Measurements from ENCODE around the gene ZBTB17. TPM values are rescaled to one million over a fixed set of nuclear protein-coding genes. Genes with fewer than 3 reads are reported as not detected.
"Not testable (repeated sequence)": the region's sequence is repeated elsewhere in the genome, so short reads cannot be mapped to it uniquely, and the experiment has no call there.

ZBTB17 gene
- polyA plus RNA-seq, 1 donor, result 24.9 TPM

DNA sequence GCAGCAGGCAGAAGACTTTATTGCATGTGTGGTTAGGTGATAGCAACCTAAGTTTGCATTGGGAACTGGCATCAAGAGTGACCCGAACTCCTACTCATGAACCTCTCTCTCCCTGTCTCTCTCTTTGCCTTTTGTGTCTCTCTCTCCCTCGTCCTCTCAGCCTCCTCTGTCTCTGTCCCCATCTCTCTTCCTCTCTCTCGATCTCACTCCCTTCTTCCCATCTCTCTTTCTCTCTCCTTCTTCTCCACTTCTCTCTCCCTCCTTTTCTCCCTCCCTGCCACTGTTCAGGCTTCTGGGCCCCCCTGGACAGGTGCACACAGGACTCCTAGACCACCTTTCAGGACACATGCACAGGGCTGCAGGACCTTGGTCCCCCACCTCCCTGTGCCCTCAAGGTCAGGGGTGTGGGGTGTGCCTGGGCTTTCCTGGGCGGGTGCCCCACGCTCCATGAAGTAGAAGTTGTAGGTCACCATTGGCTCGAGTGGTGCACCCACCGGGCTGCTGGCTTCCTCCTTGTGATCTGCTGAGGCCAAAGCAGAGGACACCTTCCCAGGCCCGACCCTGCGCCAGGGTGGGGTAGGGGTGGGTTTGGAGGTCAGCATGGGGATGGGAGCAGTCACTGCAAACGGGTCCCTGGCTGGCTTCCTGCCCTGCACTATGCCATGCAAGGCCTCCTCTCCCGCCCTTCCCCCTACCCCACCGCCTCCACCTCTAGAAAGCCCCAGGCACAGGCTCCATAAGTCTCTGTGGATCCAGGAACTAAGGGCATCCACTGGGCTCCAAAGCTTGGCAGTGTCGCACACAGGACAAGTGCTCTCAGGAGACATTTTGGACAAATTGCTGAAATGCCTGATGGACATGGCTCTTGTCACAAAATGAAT is 13.2 kb upstream of the ZBTB17 start:
- no peak for DNase-seq (ENCODE audit: low read depth)

GRCh38 chr1:15985611-15986297 is 9.9 kb upstream of the ZBTB17 start:
- DNase-seq (ENCODE audit: low read depth), result no peak

DNA sequence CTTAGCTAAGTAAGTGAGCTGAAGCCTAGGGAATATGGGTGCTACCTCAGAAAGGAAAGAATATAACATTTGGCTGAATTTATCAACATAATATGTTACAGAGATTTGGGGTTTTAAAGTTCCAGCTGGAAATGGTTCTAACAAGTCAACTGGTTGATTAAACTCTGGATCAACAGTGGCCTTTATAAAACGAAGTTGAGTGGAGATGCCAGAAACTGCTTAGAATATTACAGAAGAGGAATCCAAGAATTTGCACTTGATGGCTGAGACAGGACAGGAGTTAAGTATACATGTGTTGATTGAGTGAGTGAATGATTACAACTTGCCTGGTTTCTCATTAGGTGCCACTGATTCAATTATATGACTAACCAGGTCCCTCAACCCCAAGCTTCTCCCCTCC is 7.4 kb upstream of the ZBTB17 start:
- DNase-seq (ENCODE audit: low read depth), result no peak

- no peak for DNase-seq (ENCODE audit: low read depth)
Observed at GRCh38 chr1:15981679-15982078, 5.8 kb upstream of the ZBTB17 start.

DNA sequence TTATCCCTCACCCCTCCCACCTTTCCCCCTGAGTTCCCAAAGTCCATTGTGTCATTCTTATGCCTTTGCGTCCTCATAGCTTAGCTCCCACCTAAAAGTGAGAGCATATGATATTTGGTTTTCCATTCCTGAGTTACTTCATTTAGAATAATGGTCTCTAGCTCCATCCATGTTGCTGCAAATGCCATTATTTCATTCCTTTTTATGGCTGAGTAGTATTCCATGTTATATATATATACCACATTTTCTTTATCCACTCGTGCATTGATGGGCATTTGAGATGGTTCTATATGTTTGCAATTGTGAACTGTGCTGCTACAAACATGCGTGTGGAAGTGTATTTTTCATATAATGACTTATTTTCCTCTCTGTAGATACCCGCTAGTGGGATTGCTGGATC is 2.0 kb upstream of the ZBTB17 start:
- DNase-seq (ENCODE audit: low read depth), result not testable (repeated sequence)

DNA sequence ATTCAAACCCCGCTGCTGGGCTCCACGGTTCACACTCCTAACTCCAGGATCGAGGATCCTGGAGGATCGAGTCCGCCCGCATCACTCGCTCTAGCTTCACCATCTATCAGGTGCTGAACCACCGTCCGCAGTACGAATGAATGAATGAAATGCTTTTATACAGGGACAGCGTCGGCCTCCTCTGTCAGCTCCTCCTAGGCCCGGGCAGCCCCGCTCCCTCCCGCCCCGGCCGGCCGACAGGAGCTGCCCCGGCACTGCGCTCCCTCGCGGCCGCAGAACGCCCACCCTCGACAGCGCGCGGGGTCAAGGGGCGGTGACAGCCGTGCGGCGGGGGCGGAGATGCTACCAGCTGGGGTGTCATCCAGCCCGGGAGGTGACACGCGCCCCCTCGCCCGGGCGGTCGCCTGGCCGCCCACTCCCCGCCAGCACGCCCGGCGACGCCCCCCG is 520 bp downstream of the ZBTB17 start:
- DNase-seq (ENCODE audit: low read depth), result no peak

GRCh38 chr1:15974855-15975254 is 1.0 kb downstream of the ZBTB17 start:
- DNase-seq (ENCODE audit: low read depth), result no peak

DNA sequence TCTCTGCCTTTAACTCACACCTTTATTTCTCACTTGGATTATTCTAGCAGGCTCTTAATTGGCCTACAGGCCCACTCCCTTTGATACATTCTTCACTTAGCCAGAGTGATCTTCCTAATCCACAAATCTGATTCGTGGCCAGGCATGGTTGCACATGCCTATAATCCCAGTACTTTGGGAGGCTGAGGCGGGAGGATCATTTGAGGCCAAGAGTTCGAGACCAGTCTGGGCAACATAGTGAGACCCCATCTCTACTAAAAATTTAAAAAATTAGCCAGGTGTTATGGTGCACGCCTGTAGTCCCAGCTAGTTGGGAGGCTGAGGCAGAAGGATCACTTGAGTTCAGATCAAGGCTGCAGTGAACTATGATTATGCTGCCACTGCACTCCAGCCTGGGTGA is 2.1 kb downstream of the ZBTB17 start:
- no peak for DNase-seq (ENCODE audit: low read depth)

DNA sequence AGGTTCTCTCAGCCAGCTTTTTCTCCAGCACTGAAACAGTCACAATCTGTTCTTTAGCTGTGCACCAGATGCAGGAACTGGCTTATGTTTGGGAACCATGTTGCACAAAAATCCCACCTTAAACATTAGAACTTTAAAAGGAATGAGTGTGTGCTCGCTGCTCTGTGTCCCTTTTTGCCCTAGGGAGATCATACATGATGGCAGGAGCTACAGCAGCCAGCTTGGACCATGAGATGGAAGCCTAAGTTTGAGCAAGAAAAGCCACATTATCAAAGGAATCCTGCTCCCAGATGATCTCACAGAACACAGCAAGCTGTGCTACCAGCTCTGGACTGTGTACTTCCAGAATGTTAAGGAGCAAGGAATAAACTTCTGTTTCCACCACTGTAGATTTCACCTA is 3.5 kb downstream of the ZBTB17 start:
- no peak for DNase-seq (ENCODE audit: low read depth)

DNA sequence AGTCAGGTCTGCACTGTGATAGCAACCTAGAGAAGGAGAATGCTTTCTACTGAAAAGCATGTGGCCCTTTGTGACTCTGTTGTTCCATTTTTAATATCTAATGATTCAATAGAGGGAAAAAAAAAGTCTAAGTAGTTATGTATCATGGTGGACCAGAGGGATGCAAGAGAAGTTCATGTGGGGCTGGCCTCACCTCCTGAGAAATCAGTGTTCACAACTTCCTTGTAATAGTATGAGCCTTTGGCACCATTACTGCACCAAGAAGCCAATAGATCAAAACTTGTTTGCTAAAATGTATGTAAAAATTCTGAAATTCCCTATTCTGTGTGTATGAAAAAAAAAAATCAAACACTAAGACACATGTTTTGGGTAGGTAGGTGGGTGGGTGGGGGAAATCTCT is 5.0 kb downstream of the ZBTB17 start:
- DNase-seq (ENCODE audit: low read depth), result no peak

- no peak for DNase-seq (ENCODE audit: low read depth)
Observed at GRCh38 chr1:15969321-15969880, 6.5 kb downstream of the ZBTB17 start.

- DNase-seq (ENCODE audit: low read depth), result no peak
Observed at GRCh38 chr1:15968172-15968571, 7.7 kb downstream of the ZBTB17 start.

GRCh38 chr1:15966956-15967344 is 9.0 kb downstream of the ZBTB17 start:
- no peak for DNase-seq (ENCODE audit: low read depth)

GRCh38 chr1:15966081-15966955 is 9.6 kb downstream of the ZBTB17 start:
- DNase-seq (ENCODE audit: low read depth), result no peak

DNA sequence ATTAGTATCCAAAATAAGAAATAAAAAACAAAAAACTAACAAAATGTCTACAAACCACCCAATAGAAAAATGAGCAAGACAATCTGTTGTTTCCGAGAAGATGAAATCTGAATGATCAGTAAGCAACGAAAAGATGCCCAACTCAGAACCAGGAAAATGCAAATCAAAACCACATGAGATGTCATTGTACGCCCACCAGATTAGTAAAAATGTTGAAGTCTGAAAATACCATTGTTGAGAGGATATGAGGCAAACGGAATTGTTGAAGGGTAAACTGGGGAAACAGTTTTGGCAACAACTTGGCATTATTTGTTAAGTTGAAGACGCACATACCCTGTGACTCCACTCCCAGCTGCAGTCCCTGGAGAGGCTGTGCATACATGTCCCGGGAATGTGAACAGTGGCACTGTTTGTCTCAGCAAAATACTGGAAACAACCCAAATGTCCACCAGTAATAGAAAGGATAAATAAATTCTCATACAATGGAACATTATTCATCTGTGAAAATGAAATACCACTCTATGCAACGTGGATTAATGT is 10.6 kb downstream of the ZBTB17 start:
- no peak for DNase-seq (ENCODE audit: low read depth)

- DNase-seq (ENCODE audit: low read depth), result no peak
Observed at GRCh38 chr1:15963968-15964648, 11.8 kb downstream of the ZBTB17 start.

- DNase-seq (ENCODE audit: low read depth), result no peak
Observed at GRCh38 chr1:15963363-15963967, 12.4 kb downstream of the ZBTB17 start.

- DNase-seq (ENCODE audit: low read depth), result no peak
Observed at GRCh38 chr1:15962671-15963362, 13.1 kb downstream of the ZBTB17 start.

DNA sequence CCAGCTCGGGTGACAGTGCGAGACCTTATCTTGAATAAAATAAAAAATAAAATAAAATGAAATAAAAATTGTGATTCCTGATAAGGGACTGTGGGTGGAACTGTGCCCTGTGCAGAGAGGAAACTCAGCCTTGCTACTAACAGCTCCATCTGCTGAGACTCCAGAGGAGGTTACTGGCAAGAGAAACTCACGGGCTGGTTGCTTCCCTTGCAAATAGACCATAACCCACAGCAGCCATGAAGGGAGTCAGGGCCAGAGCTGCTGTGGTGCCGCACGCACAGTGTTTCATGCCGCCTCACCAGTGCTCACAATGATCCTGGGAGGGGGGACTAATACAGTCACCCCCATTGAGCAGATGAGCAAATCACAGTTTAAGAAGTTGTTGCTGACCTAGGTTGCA is 13.7 kb downstream of the ZBTB17 start:
- no peak for DNase-seq (ENCODE audit: low read depth)

GRCh38 chr1:15961492-15961891 is 14.4 kb downstream of the ZBTB17 start:
- DNase-seq (ENCODE audit: low read depth), result no peak
